Lower lobe of right lung (tissue), 2 donors: ENCODE data around the gene CMIP. TPM values are rescaled to one million over a fixed set of nuclear protein-coding genes. Genes with fewer than 3 reads are reported as not detected.

Source experiments
- ATAC-seq, 2 donors: fragments of 200-7000 bp; cut with Tn5 transposase; one replicate each; pipeline ENCODE4 v1.9.1; 2020 to 2022; ENCODE audit warnings: mild to moderate bottlenecking in 2 of 2, moderate library complexity in 2 of 2
- DNase-seq: peaks from one replicate; pipeline ENCODE4 v3.0.0-alpha.2; 2020
- H3K27ac ChIP-seq: fragments of 200-600 bp; one replicate; pipeline ENCODE4 v1.8.0; 2022
- H3K27me3 ChIP-seq: fragments of 200-600 bp; one replicate; pipeline ENCODE4 v1.8.0; 2022; ENCODE audit warnings: low read depth
- H3K36me3 ChIP-seq: fragments of 200-600 bp; one replicate; pipeline ENCODE4 v1.8.0; 2022; ENCODE audit warnings: mild to moderate bottlenecking
- H3K4me1 ChIP-seq: fragments of 200-600 bp; one replicate; pipeline ENCODE4 v1.8.0; 2022
- H3K4me3 ChIP-seq: fragments of 200-600 bp; one replicate; pipeline ENCODE4 v1.8.0; 2022; ENCODE audit warnings: mild to moderate bottlenecking
- H3K9me3 ChIP-seq: fragments of 200-600 bp; one replicate; pipeline ENCODE4 v1.8.0; 2022
- CTCF ChIP-seq: fragments of 200-600 bp; IDR thresholded peaks from one replicate; pipeline ENCODE4 v1.8.0; 2022; ENCODE audit warnings: antibody characterized with exemption, mild to moderate bottlenecking
- intact Hi-C: fragments of 100-400 bp; cut with DNase I; formaldehyde crosslinking; loops from one replicate; pipeline ENCODE4 v1.11.0; 2022
- total RNA-seq: library from RNA; stranded (reverse); fragmentation: NEBNext Ultra II Directional; extraction: Animal tissue kit (Norgen Biotek cat#: 25700); gene quantifications from one replicate; pipeline ENCODE4 v1.2.1, GENCODE V29; 2021
- donor health status: DM: no; HTN: yes; CAD: no; lungs with severe emphysema.

The CMIP gene
- total RNA-seq, 1 donor from 2014 or later = 77.4 TPM

- Histone ChIP-seq H3K27me3 (no peaks in the 10 kb centered on the region), H3K4me3 (no peak overlapping the region), H3K9me3 (no peaks in the 10 kb centered on the region), H3K27ac (peak overlapping the region; percentile 78), H3K4me1 (peaks cover 44% of the 10 kb centered on the region), H3K36me3 (peaks cover 9% of the 10 kb centered on the region)
- ATAC-seq (peak; percentile 72 to 91), DNase-seq (peak; percentile 73)
- TF ChIP-seq CTCF = no peak
- intact Hi-C loops = no loop called here
These were observed 139.5 kb downstream of the CMIP start for GRCh38 chr16:81583893-81584631.

- H3K27me3 ChIP-seq = no peaks in the 10 kb centered on the region
- peaks cover 11% of the 10 kb centered on the region for H3K36me3 ChIP-seq
- intact Hi-C loops = no loop called here
- no peaks in the 10 kb centered on the region for H3K9me3 ChIP-seq
- H3K4me1 ChIP-seq = peaks cover 42% of the 10 kb centered on the region
- peak; percentile 11 for TF ChIP-seq CTCF
- H3K4me3 ChIP-seq = no peak overlapping the region
- no peak for ATAC-seq
- H3K27ac ChIP-seq = no peak overlapping the region
- DNase-seq = no peak
These were observed 141.2 kb downstream of the CMIP start for GRCh38 chr16:81585785-81586184.

GRCh38 chr16:81586417-81586816, 141.8 kb downstream of the CMIP start:
- no peak for TF ChIP-seq CTCF
- no peak for ATAC-seq
- intact Hi-C loops = no loop called here

GRCh38 chr16:81586977-81587625, 142.5 kb downstream of the CMIP start:
- Histone ChIP-seq H3K4me1 (peaks cover 29% of the 10 kb centered on the region), H3K27ac (no peak overlapping the region), H3K36me3 (peaks cover 11% of the 10 kb centered on the region), H3K27me3 (no peaks in the 10 kb centered on the region), H3K9me3 (no peaks in the 10 kb centered on the region), H3K4me3 (no peak overlapping the region)
- DNase-seq (no peak), ATAC-seq (no peak)
- intact Hi-C loops = no loop called here
- TF ChIP-seq CTCF = no peak

More at GRCh38 chr16:81586417-81586816, 141.8 kb downstream of the CMIP start:
- peaks cover 11% of the 10 kb centered on the region for H3K36me3 ChIP-seq
- peaks cover 35% of the 10 kb centered on the region for H3K4me1 ChIP-seq
- DNase-seq = no peak
- H3K4me3 ChIP-seq = no peak overlapping the region
- no peaks in the 10 kb centered on the region for H3K9me3 ChIP-seq
- no peak overlapping the region for H3K27ac ChIP-seq
- H3K27me3 ChIP-seq = no peaks in the 10 kb centered on the region

GRCh38 chr16:81587626-81588160, 143.1 kb downstream of the CMIP start:
- TF ChIP-seq CTCF = no peak
- H3K9me3 ChIP-seq = no peaks in the 10 kb centered on the region
- H3K27ac ChIP-seq = no peak overlapping the region
- H3K4me1 ChIP-seq = peaks cover 23% of the 10 kb centered on the region
- DNase-seq (no peak), ATAC-seq (no peak)
- no peak overlapping the region for H3K4me3 ChIP-seq
- H3K36me3 ChIP-seq = peaks cover 11% of the 10 kb centered on the region
- intact Hi-C loops = no loop called here
- H3K27me3 ChIP-seq = no peaks in the 10 kb centered on the region
